ENCODE data around the gene C1D. TPM values are rescaled to one million over a fixed set of nuclear protein-coding genes. Genes with fewer than 3 reads are reported as not detected.

Gene C1D
- total RNA-seq, 2 experiments from 2014 or later = 28.1 to 35.0 TPM

DNA sequence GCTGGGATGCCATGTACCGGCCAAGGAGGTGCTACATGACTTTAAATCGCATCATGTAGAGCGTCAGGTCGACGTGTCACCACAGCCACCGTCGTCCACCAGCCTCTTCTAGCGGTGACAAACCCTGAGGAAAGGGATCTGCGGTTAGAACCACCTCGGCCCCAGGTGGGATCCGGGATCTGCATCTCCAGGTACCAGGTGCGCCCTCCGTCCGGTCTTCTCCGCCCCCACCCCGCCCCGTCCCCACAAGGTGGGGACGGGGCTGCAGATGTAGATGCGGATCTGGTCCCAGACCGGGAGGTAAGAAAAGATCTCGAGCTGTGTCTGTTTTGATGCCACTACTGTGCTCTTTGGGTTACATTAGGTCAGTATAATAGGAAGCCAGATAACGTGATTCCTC lies 38.4 kb downstream of the C1D start:
- Mint-ChIP-seq H3K36me3 (ENCODE audit: low read depth) (no peaks in the 10 kb centered on the region), H3K27ac (no peak overlapping the region), H3K4me1 (ENCODE audit: low read depth) (no peaks in the 10 kb centered on the region), H3K4me3 (no peak overlapping the region), H3K27me3 (peaks cover 28% of the 10 kb centered on the region), H3K9me3 (no peaks in the 10 kb centered on the region)
- intact Hi-C loops (cut with micrococcal nuclease) = no loop called here
- POLR2A ChIA-PET = interaction anchor here (1.3 kb wide), 1 partner anchor 27 kb away, joined by 3 read pairs; no protein-coding TSS in a partner anchor
- no peak for ATAC-seq
- TF ChIP-seq, protein P1, sequence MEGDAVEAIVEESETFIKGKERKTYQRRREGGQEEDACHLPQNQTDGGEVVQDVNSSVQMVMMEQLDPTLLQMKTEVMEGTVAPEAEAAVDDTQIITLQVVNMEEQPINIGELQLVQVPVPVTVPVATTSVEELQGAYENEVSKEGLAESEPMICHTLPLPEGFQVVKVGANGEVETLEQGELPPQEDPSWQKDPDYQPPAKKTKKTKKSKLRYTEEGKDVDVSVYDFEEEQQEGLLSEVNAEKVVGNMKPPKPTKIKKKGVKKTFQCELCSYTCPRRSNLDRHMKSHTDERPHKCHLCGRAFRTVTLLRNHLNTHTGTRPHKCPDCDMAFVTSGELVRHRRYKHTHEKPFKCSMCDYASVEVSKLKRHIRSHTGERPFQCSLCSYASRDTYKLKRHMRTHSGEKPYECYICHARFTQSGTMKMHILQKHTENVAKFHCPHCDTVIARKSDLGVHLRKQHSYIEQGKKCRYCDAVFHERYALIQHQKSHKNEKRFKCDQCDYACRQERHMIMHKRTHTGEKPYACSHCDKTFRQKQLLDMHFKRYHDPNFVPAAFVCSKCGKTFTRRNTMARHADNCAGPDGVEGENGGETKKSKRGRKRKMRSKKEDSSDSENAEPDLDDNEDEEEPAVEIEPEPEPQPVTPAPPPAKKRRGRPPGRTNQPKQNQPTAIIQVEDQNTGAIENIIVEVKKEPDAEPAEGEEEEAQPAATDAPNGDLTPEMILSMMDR (IDR thresholded peaks at IDR 0.05) = no peak
- CTCF ChIA-PET = no interaction called here
- DNase-seq = no peak

GRCh38 chr2:68023904-68024303 lies 38.9 kb downstream of the C1D start:
- DNase-seq (no peak), ATAC-seq (no peak)
- intact Hi-C loops (cut with micrococcal nuclease) = no loop called here
- Mint-ChIP-seq H3K9me3 (no peaks in the 10 kb centered on the region), H3K36me3 (ENCODE audit: low read depth) (no peaks in the 10 kb centered on the region), H3K27me3 (peaks cover 27% of the 10 kb centered on the region), H3K4me1 (ENCODE audit: low read depth) (no peaks in the 10 kb centered on the region), H3K4me3 (no peak overlapping the region), H3K27ac (no peak overlapping the region)
- CTCF ChIA-PET = no interaction called here
- POLR2A ChIA-PET = interaction anchor here (1.3 kb wide), 1 partner anchor 26 kb away, joined by 3 read pairs; no protein-coding TSS in a partner anchor
- TF ChIP-seq, protein P1 (IDR thresholded peaks at IDR 0.05) = no peak

- TF ChIP-seq, protein P1 (IDR thresholded peaks at IDR 0.05) = no peak
- ATAC-seq (no peak), DNase-seq (no peak)
- POLR2A ChIA-PET = no interaction called here
- Mint-ChIP-seq H3K27me3 (peaks cover 10% of the 10 kb centered on the region), H3K4me1 (ENCODE audit: low read depth) (no peaks in the 10 kb centered on the region), H3K9me3 (no peaks in the 10 kb centered on the region), H3K36me3 (ENCODE audit: low read depth) (no peaks in the 10 kb centered on the region), H3K4me3 (no peak overlapping the region), H3K27ac (no peak overlapping the region)
- intact Hi-C loops (cut with micrococcal nuclease) = no loop called here
- CTCF ChIA-PET = no interaction called here
Measured at GRCh38 chr2:68018727-68019126, 44.1 kb downstream of the C1D start.

DNA sequence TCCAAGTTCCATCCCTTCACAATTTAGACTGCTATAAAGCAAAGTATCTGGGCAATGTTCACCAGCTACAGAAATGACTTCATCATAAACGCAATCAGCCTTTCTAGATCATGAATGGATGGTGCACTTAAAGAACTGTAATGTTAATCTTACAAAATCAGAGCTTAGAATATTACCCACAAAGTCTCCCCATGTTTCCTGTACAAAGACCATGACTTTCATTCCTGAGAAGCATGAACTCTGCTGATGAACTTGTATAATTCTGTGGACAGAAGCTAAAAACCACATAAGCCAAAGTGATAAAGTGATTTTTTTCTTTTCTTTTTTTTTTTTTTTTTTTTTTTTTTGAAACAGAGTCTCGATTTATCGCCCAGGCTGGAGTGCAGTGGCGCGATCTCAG lies 53.3 kb downstream of the C1D start:
- no peak for ATAC-seq
- H3K27me3 Mint-ChIP-seq = peaks cover 6% of the 10 kb centered on the region
- H3K36me3 Mint-ChIP-seq (ENCODE audit: low read depth) = no peaks in the 10 kb centered on the region
- intact Hi-C loops (cut with micrococcal nuclease) = no loop called here
- no peak for DNase-seq
- TF ChIP-seq, protein P1 (IDR thresholded peaks at IDR 0.05) = no peak
- no peaks in the 10 kb centered on the region for H3K9me3 Mint-ChIP-seq
- peaks cover 3% of the 10 kb centered on the region for H3K4me1 Mint-ChIP-seq (ENCODE audit: low read depth)
- POLR2A ChIA-PET = no interaction called here
- H3K4me3 Mint-ChIP-seq = no peak overlapping the region
- no peak overlapping the region for H3K27ac Mint-ChIP-seq
- CTCF ChIA-PET = no interaction called here

GRCh38 chr2:68000170-68000825 lies 62.5 kb downstream of the C1D start:
- Mint-ChIP-seq H3K4me1 (ENCODE audit: low read depth) (no peaks in the 10 kb centered on the region), H3K9me3 (no peaks in the 10 kb centered on the region), H3K4me3 (no peak overlapping the region), H3K27ac (no peak overlapping the region), H3K27me3 (peaks cover 20% of the 10 kb centered on the region), H3K36me3 (ENCODE audit: low read depth) (no peaks in the 10 kb centered on the region)
- TF ChIP-seq, protein P1 (IDR thresholded peaks at IDR 0.05) = no peak
- ATAC-seq (no peak), DNase-seq (no peak)
- CTCF ChIA-PET = no interaction called here
- POLR2A ChIA-PET = no interaction called here
- intact Hi-C loops (cut with micrococcal nuclease) = no loop called here
